Measurements from ENCODE around the gene ASB8.
"Not testable (repeated sequence)": the region's sequence is repeated elsewhere in the genome, so short reads cannot be mapped to it uniquely, and the experiment has no call there.

The ASB8 gene

DNA sequence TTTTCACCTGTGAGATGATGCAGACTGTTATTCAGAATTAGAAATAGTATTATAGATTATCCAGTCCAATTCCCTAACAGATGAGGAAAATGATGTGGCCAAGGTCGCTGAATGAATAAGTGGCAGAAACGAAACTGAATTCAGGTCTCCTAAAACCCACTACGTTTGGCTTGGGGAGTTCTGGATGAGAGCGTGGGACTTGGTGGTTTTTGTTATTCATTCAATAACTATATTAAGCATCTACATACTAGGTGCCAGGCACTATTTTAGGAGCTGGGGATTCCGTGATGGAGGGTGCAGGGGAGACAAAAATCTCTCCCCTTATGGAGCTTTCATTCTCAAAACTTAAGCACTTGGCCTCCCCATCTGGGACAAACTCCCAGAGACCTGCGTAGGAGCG is 25.3 kb upstream of the ASB8 start:
- DNase-seq, result no peak

DNA sequence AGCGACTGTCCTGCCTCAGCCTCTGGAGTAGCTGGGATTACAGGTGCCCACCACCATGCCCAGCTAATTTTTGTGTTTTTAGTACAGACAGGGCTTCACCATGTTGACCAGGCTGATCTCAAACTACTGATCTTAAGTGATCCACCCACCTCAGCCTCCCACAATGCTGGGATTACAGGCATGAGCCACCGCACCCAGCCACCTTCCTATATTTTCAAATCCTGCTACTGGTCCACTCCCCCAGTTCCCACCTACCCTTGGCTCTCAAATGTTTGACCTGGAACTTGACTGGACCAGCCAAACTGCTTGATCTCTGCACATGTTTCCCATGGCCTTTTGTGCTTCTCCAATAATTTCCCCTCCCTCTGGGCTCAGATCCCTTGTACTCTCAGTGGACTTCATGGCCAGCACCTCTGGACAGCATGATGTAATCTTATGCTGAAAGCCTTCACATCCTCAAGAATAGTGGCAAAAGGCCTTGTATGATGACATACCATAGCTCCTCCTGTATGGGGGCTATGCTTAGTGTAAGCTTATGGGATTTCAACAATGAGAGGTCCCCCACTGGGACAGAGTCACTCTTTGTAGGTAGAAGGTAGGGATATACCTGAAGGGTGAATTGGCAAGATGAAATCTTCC is 23.7 kb upstream of the ASB8 start:
- no peak for DNase-seq

DNA sequence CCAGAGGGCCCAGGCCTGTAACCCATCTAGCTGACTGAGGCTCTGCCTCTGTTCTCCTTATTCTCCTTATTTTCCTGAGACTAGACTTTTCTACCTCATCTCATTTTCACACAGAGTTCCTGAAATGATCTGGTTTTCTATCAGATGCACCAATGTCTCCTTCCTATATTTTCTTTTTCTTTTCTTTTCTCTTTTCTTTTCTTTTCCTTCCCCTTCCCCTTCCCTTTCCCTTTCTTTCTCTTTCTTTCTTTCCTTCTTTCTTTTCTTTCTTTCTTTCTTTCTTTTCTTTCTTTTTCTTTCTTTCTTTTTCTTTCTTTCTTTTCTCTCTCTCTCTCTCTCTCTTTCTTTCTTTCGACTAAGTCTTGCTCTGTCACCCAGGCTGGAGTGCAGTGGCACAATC is 23.1 kb upstream of the ASB8 start:
- no peak for DNase-seq

DNA sequence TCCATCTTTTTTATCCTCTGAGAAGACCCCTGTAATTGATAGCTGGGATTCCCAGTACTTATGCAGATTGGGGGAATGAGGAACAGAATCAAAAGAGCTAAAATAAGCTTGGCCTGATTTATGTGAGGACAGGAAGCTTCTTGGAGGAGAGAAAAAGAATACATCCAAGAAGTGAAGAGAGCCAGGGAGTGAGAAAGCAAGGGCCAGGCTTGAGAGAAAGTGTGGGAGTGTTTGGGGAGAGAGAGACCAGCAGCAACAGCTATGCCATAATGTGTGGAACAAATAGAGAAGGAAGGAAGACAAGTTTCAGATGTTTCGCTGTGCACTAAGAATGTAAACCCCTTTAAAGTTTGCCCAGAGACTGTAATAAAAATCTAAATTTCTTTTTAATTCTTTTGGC is 22.2 kb upstream of the ASB8 start:
- DNase-seq, result no peak

DNA sequence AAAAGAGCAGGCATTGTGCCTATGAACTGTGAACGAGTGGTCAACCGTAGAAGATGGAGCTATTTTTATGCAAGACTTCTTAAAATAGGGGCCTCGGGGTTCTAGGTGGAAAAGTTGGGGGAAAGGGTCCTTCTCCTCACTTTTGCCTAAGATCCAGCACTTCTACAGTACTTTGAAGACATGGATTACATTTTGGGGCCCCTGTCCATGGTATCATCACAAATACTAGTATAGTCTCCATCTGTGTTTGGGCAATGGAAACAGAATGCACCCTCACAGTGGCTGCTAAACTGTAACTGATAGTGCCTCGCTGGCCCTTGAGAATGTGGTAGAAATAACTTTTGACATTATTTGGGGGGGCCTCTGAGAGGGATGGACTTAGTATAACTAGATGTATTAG is 20.7 kb upstream of the ASB8 start:
- no peak for DNase-seq

DNA sequence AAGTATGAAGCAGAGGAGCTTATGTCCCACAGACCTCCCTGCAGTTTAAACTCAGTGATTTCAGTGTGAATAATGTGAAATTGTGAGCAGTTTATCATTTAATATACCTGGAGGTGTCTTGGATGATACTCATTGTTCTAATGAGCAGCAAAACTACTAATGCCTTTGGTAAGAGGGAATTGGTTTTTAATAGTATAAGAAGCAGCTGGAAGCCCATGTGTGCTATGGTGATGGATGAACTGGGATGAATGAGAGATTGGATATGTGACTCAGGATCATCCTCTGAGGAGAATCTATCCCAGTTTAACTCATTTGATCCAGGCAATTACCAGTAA is 19.1 kb upstream of the ASB8 start:
- DNase-seq, result no peak

DNA sequence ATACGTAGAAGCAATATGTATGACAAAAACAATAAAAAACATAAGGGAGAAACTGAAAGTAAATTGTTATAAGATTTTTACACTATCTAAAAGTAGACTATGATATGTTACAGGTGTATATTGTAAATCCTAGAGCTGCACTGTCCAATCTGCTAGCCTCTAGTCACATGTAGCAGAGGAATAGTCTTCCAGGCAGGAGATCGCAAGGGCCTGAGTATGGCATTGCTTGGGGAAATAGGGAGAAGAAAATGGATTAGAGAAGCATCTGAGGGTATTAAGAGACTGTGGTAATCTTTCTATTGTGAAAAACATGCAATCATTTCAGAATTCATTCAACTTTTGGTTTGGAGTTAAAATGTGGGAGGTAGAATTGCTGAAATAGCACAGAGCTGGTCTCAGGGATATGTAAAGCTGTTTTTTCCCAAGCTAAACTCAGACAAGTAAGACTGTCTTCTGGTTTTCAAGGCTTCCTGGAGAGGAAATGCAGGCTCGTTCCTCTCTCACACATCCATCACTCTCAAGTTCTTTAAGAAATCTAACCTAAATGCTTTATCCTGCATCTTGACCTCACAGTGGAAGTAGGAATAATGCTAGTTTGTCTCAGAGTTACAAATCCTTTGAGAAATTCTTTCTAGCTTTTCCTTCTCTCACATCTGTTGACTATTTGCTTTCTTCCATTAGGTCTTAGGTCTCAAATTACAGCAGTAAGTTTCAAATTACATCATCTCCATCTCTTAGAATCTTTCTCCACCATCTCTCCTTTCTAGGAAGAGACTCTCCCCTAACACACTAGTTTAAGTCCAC is 18.5 kb upstream of the ASB8 start:
- no peak for DNase-seq

DNA sequence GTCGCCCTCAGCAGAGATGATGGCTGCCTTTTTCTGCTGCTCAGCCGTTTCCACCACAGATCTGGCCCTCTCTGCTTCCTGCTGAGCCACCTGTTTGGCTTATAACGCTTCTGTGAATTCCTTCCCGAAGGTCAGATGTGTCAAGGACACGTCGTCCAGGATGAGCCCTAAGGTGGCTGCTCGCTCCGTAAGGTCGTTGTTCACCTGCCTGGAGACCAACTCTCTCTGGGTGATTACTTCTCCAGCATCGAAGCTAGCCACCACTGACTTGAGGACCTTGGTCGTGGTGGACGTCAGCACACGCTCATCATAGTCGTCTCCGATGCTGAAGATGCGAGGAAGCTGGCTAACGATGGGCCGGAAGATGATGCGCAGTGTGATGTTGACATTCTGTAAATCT is 11.7 kb upstream of the ASB8 start:
- no peak for DNase-seq

DNA sequence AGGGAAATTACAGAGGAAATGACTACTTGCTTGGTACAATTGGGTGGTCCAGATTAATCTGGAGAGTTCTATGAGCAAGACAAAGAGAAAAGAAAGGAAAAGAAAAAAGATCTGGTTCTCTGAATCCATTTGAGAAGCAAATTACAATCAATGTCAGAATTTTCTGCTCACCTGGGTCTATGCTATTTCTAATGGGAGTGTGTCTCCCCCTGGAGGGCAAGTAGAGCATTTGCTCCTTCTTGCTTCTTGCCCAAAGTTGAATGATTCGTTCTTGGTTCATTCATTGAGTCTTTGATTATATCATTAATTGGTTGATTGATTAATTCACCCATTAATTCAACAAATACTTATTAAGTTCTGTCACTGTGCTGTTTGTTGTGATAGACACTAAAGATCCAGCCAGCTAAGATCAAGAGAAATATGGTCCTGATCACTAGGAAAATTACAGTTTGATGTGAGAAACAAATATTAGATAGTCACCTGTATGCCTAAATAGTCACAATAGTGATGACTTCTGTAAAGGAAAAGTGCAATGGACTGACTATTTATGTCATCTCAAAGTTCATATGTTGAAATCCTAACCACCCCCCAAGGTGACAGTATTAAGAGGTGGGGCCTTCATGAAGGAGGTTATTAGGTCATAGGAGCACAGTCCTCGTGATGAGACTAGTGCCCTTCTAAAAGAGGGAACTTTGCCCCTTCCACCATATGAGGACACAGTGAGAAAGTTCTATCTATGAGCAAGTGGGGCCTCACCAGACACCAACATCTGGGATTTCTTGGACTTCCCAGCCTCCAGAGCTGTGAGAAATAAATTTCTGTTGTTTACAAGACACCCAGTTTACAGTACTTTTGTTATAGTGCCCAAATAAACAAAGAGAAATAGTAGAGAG is 8.0 kb upstream of the ASB8 start:
- DNase-seq, result peak; percentile 53

DNA sequence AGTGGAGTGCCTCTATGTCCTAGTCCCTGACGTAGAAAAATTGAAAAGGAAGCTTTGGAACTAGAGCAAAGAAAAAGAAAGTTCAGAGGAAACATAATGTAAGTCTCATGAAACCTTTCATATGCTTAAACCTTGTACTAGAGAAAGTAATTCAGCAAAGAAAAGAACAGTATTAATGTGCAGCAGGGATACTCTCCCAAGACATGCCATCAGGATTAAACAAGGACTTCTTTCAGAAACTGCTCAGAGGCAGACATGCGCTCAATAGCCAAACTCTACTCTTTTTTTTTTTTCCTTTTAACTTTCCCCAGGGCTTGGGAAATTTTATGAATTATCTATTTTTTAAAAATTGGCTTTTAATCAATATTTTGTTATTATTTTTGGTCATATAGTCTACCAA is 7.1 kb upstream of the ASB8 start:
- DNase-seq, result no peak

DNA sequence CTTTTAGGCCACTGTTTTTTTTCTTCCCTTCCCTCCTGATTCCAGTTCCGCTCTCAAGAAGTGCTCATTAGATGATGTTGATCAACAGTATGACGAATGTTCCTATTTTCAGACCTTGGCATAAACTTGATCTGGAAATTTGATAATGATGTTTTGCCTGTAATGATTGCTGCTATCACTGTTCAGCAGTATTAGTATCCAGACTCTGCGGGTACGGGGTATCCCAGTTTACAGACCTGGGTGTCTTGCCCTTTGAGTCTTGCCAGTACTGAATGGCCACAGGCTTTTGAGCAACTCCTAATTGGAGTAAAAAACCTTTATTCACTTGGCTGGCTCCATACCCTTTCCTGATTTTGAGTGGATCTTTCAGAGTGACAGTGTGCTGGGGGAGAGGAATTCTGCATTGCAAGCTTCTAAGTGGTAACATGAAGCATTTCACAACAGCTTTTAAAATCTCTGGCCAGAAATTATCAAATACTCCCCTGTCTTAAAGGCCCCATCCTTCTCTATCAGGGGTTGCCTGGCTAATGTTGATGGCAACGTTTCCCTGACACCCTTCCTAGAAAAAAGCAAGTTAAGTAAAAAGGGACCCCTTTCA is 5.9 kb upstream of the ASB8 start:
- no peak for DNase-seq

DNA sequence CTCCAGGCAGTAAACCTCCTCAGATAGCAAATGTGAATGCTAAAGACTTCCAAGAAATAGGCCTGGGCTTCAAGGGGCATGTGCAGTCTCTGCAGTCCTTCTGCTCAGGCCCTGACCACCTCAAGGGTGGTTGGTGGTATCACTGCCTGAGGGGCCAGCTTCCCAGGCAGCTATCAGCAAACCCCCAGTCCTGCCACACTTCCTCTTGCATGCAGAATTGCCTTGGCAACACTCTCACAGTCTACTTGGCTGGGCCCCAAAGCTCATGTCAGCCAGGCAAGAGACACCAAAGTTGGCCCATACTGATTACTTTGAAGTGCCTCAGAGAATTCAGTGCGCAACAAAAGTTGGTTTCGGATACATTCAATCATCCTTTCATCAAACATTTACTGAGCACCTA is 3.5 kb upstream of the ASB8 start:
- no peak for DNase-seq

DNA sequence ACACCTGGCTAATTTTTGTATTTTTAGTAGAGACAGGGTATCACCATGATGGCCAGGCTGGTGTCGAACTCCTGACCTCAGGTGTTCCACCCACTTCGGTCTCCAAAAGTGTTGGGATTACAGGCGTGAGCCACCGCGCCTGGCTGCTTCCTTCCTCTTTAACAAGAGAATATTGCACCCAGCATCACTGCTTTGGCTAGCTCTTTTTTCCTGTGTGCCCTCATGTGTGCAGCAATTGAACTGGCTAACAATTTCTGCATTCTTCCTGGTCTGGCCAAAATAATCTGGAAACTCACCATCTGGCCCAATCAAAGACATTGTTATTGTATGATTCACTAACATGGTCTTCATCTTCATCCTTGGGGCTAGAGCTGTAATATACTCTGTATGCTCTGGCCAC is 2.7 kb upstream of the ASB8 start:
- DNase-seq, result peak; percentile 18

DNA sequence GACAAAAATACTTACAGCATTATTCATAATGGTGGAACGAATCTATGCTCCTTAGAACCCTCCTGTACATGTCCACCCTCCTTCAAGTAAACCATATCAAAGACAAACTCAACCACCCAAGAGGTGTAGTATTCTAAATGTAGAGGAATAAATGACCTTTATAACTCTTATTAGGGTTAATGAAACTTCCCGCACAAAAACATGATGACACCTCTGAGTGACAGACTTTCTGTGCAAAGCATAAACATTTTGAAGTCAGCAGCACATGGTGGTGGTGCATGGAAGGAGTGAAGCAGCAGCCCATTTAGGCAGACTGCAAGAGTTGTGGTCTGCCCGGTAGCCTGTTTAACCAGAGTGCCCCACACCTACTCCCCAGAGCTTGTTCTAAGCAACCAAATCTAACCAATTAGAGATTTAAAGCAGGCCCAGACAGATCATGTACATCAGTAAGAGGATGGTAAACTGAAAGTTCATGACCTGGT is 615 bp upstream of the ASB8 start:
- no peak for DNase-seq

DNA sequence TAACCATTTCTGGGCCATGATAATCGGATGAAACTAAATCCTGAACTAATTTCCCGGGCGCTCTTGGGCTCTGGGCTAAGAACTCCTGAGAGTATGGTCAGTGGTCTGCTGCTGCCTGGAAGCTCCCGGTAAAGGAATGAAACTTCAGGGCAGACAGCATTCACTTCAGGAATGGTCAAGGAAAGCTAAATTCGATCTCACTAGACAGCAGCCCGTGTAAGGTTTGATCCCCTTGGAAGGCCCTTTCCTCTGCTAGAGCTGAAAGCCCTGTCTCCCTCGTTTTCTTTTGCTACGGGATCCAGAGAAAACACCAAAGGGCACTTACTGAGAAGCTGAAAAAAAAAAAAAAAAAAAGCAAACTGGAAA is 680 bp downstream of the ASB8 start:
- DNase-seq, result no peak

DNA sequence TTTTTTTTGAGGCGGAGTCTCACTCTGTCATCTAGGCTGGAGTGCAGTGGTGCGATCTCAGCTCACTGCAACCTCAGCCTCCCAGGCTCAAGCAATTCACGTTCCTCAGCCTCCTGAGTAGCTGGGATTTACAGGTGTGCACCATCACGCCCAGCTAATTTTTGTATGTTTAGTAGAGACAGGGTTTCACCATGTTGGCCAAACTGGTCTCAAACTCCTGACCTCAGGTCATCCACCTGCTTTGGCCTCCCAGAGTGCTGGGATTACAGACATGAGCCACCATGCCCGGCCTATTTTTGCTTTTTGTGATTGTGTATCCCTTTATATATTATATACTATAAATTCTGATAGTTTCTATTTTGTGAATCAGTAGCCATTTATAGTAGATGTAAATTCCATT is 1.5 kb downstream of the ASB8 start:
- not testable (repeated sequence) for DNase-seq

DNA sequence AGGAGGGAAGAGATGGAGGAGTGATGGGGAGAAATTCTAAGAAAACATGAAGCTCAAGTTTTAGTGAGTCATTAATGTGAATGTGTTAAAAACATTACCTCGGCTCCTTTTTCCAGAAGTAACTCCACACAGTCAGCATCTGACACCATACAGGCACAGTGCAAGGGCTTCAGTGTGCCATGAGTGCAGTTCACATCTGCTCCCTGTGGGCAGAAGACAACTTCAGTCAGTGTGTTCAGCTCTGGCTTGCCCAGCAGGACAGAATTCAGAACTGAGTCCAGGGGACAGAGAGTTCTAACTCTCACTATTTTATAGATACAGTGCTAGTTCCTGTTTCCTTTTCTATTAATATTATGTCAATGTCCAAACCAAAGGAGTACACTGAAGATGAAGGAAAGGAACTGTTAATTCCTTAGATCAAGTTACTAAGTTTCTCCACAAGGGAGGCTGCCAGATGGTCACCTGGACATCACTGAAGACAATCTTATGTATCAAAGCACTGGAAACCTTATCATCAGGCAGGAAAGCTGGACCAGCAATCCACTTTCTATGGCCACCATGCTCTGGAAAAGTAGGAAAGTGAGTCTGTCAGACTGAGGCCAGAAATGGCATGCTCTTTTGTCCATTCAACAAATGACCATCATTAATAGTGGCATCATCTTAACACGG is 6.1 kb downstream of the ASB8 start:
- no peak for DNase-seq

DNA sequence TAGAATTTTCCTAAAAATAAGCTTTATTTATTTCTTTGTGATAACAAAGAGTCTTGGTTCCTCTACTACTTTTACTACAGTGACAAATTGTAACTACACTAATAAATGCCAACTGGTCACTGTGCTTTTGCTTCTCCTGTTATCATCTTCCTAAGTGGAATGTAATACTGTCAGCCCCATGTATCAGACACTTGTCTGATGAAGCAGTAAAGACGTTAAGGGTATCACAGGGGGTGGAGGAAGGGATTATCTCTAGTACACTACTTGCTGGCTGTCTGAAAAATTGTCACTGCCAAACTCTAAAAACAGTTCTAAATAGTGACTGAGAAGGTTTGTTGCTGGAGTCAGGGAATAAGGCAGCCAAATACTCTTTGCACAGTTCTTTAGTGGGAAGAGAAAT is 11.3 kb downstream of the ASB8 start:
- DNase-seq, result no peak

DNA sequence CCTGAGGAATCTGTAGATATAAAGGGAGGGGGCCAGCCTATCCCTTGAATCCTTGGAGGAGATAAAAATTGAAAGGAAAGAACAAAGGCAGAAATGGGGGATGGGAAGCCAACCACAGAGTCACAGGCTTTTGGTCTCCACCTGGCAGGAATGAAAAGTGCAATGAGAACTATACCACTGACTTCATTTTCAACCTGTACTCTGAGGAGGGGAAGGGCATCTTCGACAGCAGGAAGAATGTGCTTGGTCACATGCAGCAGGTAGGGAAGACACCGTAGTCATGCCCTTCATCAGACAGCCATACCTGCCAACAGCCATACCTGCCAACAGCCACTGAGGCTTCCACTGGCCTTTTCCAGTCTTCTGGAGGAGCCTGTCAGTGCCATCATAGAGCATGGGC is 13.4 kb downstream of the ASB8 start:
- no peak for DNase-seq

DNA sequence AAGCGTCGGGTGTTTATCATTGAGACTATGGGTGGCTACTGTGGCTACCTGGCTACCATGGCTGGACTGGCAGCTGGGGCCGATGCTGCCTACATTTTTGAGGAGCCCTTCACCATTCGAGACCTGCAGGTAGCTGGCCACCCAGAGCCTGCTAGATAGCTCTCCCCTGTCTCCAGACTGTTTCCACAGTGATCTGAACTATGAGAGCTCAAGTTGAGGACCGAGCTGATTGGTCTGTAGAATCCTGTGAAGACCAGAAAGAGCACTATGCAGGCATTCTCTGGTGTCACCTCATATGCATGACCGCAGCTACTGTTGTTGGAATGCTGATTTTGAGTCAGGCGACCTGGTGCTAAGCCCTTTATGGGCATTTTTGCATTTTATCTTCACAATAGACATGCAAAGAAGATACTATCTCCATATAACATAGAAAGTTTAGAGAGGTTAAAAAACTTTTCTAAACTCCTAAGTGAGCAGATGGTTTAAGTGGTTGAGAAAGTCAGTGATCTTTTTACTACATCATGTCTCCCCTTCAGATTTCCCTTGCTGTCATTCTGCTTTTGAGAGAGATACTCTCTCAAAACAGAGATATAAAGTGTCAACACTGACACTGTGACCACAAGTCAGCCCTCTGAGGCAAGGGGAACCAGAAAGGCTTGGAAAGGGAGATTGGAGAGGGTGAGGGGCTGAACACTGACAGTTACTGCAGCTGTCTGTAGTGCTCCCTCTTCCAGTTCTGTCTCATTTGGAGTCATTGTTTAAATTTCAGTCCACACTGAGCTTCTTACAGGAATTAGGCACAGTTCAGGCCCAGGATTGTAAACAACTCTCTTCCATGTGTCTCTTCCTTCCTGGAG is 14.3 kb downstream of the ASB8 start:
- no peak for DNase-seq

DNA sequence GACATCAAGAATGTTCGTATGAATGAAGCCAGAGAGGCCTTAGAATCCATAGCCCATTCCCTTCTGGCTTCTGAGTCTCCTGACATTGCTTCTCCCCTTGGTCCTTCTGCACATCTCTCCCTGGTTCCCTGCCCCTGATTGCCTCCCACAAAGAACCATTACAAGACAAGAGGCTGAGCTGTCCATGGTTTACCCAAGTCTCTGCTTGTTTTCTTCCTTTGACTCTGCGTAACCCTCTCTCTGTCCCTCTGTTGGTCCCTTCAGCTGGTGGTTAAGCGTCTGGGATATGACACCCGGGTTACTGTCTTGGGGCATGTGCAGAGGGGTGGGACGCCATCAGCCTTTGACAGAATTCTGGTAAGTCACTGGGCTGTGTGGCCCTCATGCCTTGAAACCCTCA is 22.3 kb downstream of the ASB8 start:
- DNase-seq, result no peak

DNA sequence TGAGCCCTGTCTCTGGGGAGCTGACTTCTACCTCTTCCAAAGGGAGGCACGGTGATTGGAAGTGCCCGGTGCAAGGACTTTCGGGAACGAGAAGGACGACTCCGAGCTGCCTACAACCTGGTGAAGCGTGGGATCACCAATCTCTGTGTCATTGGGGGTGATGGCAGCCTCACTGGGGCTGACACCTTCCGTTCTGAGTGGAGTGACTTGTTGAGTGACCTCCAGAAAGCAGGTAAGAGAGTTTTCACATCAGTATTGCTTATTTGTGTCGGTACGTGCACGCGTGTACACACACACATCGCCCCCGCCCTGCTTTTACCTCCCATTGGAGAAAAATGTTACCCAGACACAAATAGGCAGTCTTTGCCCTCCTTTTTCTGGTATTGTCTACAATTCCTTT is 24.5 kb downstream of the ASB8 start:
- DNase-seq, result no peak
